CD8-positive, alpha-beta memory T cell (primary cell): Measurements from ENCODE around the gene VPS16. TPM values are rescaled to one million over a fixed set of nuclear protein-coding genes. Genes with fewer than 3 reads are reported as not detected.

Experiments used
- CTCF ChIA-PET: fragments of 350-600 bp; sonication (Branson Sonifier 250); formaldehyde crosslinking; loops from one replicate; lab custom pipeline; 2021; ENCODE audit warnings: antibody characterized with exemption; lab: Charles Lee
- POLR2A ChIA-PET: fragments of 350-600 bp; sonication (Branson Sonifier 250); formaldehyde crosslinking; loops from one replicate; lab custom pipeline; 2021; ENCODE audit warnings: antibody characterized with exemption; lab: Charles Lee
- DNase-seq, 5 donors: peaks; one replicate each; pipeline versions ENCODE4 v3.0.0 to v3.0.0-alpha.2; 2020 to 2022; ENCODE audit warnings: mixed read lengths in 1 of 5
- H3K27ac ChIP-seq: one replicate; pipeline ENCODE4 v1.7.0; 2013; ENCODE audit warnings: low read depth, mild to moderate bottlenecking, low read length, moderate library complexity
- H3K27me3 ChIP-seq: 2 replicates; pipeline ENCODE4 v1.7.0; 2013; ENCODE audit warnings: low read length, mild to moderate bottlenecking; ENCODE audit not compliant: insufficient read depth, poor library complexity, severe bottlenecking
- H3K36me3 ChIP-seq: 2 replicates; pipeline ENCODE4 v1.7.0; 2013; ENCODE audit warnings: mild to moderate bottlenecking, low read length, moderate library complexity; ENCODE audit not compliant: insufficient read depth
- H3K4me1 ChIP-seq: 2 replicates; pipeline ENCODE4 v1.7.0; 2013; ENCODE audit warnings: mild to moderate bottlenecking, low read length, moderate library complexity; ENCODE audit not compliant: insufficient read depth
- H3K4me3 ChIP-seq: 2 replicates; pipeline ENCODE4 v1.7.0; 2013; ENCODE audit warnings: mild to moderate bottlenecking, low read length
- H3K9me3 ChIP-seq: 2 replicates; pipeline ENCODE4 v1.7.0; 2013; ENCODE audit warnings: mild to moderate bottlenecking, low read length
- H3K27ac Mint-ChIP-seq, 8 donors: one replicate each; pipeline ENCODE4 v1.8.0; 2020 to 2021; ENCODE audit warnings: mixed read lengths in 8 of 8, mild to moderate bottlenecking in 6 of 8, inconsistent platforms in 3 of 8, moderate library complexity in 3 of 8
- H3K27me3 Mint-ChIP-seq, 2 donors: one replicate each; pipeline ENCODE4 v1.8.0; 2020 to 2021; ENCODE audit warnings: mixed read lengths in 2 of 2, mild to moderate bottlenecking in 1 of 2, moderate library complexity in 1 of 2
- H3K36me3 Mint-ChIP-seq, 3 donors: one replicate each; pipeline ENCODE4 v1.8.0; 2020 to 2021; ENCODE audit warnings: mixed read lengths in 3 of 3, inconsistent platforms in 1 of 3, mild to moderate bottlenecking in 1 of 3
- H3K4me1 Mint-ChIP-seq, 3 donors: one replicate each; pipeline ENCODE4 v1.8.0; 2020 to 2021; ENCODE audit warnings: mixed read lengths in 3 of 3, inconsistent platforms in 1 of 3, mild to moderate bottlenecking in 1 of 3
- H3K4me3 Mint-ChIP-seq, 7 donors: one replicate each; pipeline ENCODE4 v1.8.0; 2020 to 2021; ENCODE audit warnings: mixed read lengths in 7 of 7, mild to moderate bottlenecking in 6 of 7, moderate library complexity in 4 of 7, inconsistent platforms in 2 of 7
- H3K9me3 Mint-ChIP-seq, 5 donors: one replicate each; pipeline ENCODE4 v1.8.0; 2020 to 2022; ENCODE audit warnings: mixed read lengths in 5 of 5, mild to moderate bottlenecking in 3 of 5, moderate library complexity in 2 of 5, inconsistent platforms in 1 of 5
- polyA plus RNA-seq: library from polyadenylated mRNA; unstranded; fragments of 300-500 nt; fragmentation: Illumina TruSeq; gene quantifications from one replicate; pipeline ENCODE4 v1.2.3, GENCODE V29; 2021
- total RNA-seq, 2 experiments: library from RNA; stranded (reverse); gene quantifications; one replicate each; pipeline ENCODE4 v1.2.3, GENCODE V29; 2021

VPS16 gene
- total and polyA plus RNA-seq, 3 experiments from 2014 or later: 40.1 to 49.1 (median 47.8) TPM

GRCh38 chr20:2851086-2851485 lies 10.5 kb downstream of the VPS16 start:
- Histone ChIP-seq H3K27me3 (no peaks in the 10 kb centered on the region), H3K4me1 (peaks cover 16% of the 10 kb centered on the region), H3K27ac (no peak overlapping the region), H3K4me3 (no peak overlapping the region), H3K36me3 (no peaks in the 10 kb centered on the region), H3K9me3 (no peaks in the 10 kb centered on the region)
- ChIA-PET CTCF (interaction anchor here (1.2 to 2.4 kb wide), 6 partner anchors 11 to 110 kb away, joined by 3 to 9 read pairs (median 4); partner anchors contain the start of genes PCED1A and VPS16), POLR2A (no interaction called here)
- peaks cover 26 to 42% (median 27%) of the 10 kb centered on the region in 3 donors for H3K4me1 Mint-ChIP-seq
- H3K27ac Mint-ChIP-seq: peak overlapping the region in 6 of 8 donors; percentile 38 to 92 (median 79)
- no peak for DNase-seq
- H3K9me3 Mint-ChIP-seq: no peaks in the 10 kb centered on the region
- H3K36me3 Mint-ChIP-seq: peaks cover 0 to 9% (median 0%) of the 10 kb centered on the region in 3 donors
- no peak overlapping the region for H3K4me3 Mint-ChIP-seq
- peaks cover 0 to 2% of the 10 kb centered on the region in 2 donors for H3K27me3 Mint-ChIP-seq

- no peak overlapping the region for H3K4me3 ChIP-seq
- no peak overlapping the region for H3K27ac ChIP-seq
- H3K9me3 ChIP-seq: no peaks in the 10 kb centered on the region
- POLR2A ChIA-PET: no interaction called here
- no peak for DNase-seq
- no peaks in the 10 kb centered on the region for H3K9me3 Mint-ChIP-seq
- peaks cover 12% of the 10 kb centered on the region for H3K36me3 ChIP-seq
- no peaks in the 10 kb centered on the region for H3K27me3 ChIP-seq
- CTCF ChIA-PET: interaction anchor here (1.4 kb wide), 2 partner anchors 14 to 107 kb away, joined by 3 to 6 read pairs; partner anchors contain the start of gene PTPRA
- peaks cover 2 to 6% (median 6%) of the 10 kb centered on the region in 3 donors for H3K4me1 Mint-ChIP-seq
- no peak overlapping the region for H3K4me3 Mint-ChIP-seq
- H3K4me1 ChIP-seq: no peaks in the 10 kb centered on the region
- H3K27me3 Mint-ChIP-seq: no peaks in the 10 kb centered on the region
- peaks cover 0 to 24% (median 6%) of the 10 kb centered on the region in 3 donors for H3K36me3 Mint-ChIP-seq
- peak overlapping the region in 2 of 8 donors; percentile 13 to 55 for H3K27ac Mint-ChIP-seq
Observed at GRCh38 chr20:2858591-2858990, 18.0 kb downstream of the VPS16 start.

GRCh38 chr20:2859330-2860121 lies 19.0 kb downstream of the VPS16 start:
- Histone ChIP-seq H3K27ac (no peak overlapping the region), H3K9me3 (no peaks in the 10 kb centered on the region), H3K4me3 (no peak overlapping the region), H3K36me3 (peaks cover 12% of the 10 kb centered on the region), H3K4me1 (no peaks in the 10 kb centered on the region), H3K27me3 (no peaks in the 10 kb centered on the region)
- Mint-ChIP-seq H3K4me1 (peaks cover 0 to 4% (median 2%) of the 10 kb centered on the region in 3 donors), H3K36me3 (peaks cover under 1 to 32% (median 6%) of the 10 kb centered on the region in 3 donors), H3K27me3 (no peaks in the 10 kb centered on the region), H3K9me3 (no peaks in the 10 kb centered on the region), H3K27ac (peak overlapping the region in 4 of 8 donors; percentile 13 to 93 (median 42)), H3K4me3 (no peak overlapping the region)
- CTCF ChIA-PET: interaction anchor here (1.4 kb wide), 2 partner anchors 13 to 107 kb away, joined by 3 to 6 read pairs; partner anchors contain the start of gene PTPRA
- POLR2A ChIA-PET: interaction anchor here (0.9 kb wide), 1 partner anchor 14 kb away, joined by 3 read pairs; the partner anchor contains the start of gene PTPRA
- no peak for DNase-seq

GRCh38 chr20:2864626-2865025 lies 24.1 kb downstream of the VPS16 start:
- no peak overlapping the region for H3K4me3 Mint-ChIP-seq
- CTCF ChIA-PET: interaction anchor here (0.8 to 1.5 kb wide), 4 partner anchors 9 to 189 kb away, joined by 3 to 6 read pairs (median 4); no protein-coding TSS in a partner anchor
- H3K27ac Mint-ChIP-seq: peak overlapping the region in 2 of 8 donors; percentile 32 to 88
- H3K27me3 ChIP-seq: no peaks in the 10 kb centered on the region
- no peaks in the 10 kb centered on the region for H3K27me3 Mint-ChIP-seq
- peaks cover 26 to 37% (median 35%) of the 10 kb centered on the region in 3 donors for H3K4me1 Mint-ChIP-seq
- peaks cover 12% of the 10 kb centered on the region for H3K36me3 ChIP-seq
- no peak overlapping the region for H3K27ac ChIP-seq
- POLR2A ChIA-PET: no interaction called here
- H3K9me3 Mint-ChIP-seq: no peaks in the 10 kb centered on the region
- H3K36me3 Mint-ChIP-seq: peaks cover 6 to 44% (median 8%) of the 10 kb centered on the region in 3 donors
- no peak for DNase-seq
- peaks cover 25% of the 10 kb centered on the region for H3K4me1 ChIP-seq
- no peak overlapping the region for H3K4me3 ChIP-seq
- no peaks in the 10 kb centered on the region for H3K9me3 ChIP-seq

DNA sequence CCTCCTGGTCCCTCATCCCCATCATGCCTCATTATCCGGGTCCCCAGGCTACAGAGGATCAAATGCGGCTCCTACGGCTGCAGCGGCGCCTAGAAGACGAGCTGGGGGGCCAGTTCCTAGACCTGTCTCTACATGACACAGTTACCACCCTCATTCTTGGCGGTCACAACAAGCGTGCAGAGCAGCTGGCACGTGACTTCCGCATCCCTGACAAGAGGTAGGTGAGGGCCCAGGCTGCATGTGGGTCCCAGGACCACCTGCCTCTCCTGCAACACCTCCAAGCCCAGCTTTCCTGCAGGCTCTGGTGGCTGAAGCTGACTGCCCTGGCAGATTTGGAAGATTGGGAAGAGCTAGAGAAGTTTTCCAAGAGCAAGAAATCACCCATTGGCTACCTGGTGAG lies 24.6 kb downstream of the VPS16 start:
- H3K4me3 ChIP-seq: no peak overlapping the region
- no peaks in the 10 kb centered on the region for H3K9me3 Mint-ChIP-seq
- no peaks in the 10 kb centered on the region for H3K9me3 ChIP-seq
- H3K27ac Mint-ChIP-seq: peak overlapping the region in 6 of 8 donors; percentile 28 to 92 (median 82)
- H3K36me3 Mint-ChIP-seq: peaks cover 6 to 43% (median 8%) of the 10 kb centered on the region in 3 donors
- peaks cover 25% of the 10 kb centered on the region for H3K4me1 ChIP-seq
- CTCF ChIA-PET: interaction anchor here (0.7 to 1.5 kb wide), 4 partner anchors 10 to 136 kb away, joined by 3 to 6 read pairs (median 4); no protein-coding TSS in a partner anchor
- peaks cover 11% of the 10 kb centered on the region for H3K36me3 ChIP-seq
- H3K4me3 Mint-ChIP-seq: peak overlapping the region in 4 of 7 donors; percentile 13 to 74 (median 56)
- no peaks in the 10 kb centered on the region for H3K27me3 ChIP-seq
- peaks cover 26 to 37% (median 35%) of the 10 kb centered on the region in 3 donors for H3K4me1 Mint-ChIP-seq
- DNase-seq: no peak
- H3K27me3 Mint-ChIP-seq: no peaks in the 10 kb centered on the region
- no peak overlapping the region for H3K27ac ChIP-seq
- POLR2A ChIA-PET: no interaction called here

DNA sequence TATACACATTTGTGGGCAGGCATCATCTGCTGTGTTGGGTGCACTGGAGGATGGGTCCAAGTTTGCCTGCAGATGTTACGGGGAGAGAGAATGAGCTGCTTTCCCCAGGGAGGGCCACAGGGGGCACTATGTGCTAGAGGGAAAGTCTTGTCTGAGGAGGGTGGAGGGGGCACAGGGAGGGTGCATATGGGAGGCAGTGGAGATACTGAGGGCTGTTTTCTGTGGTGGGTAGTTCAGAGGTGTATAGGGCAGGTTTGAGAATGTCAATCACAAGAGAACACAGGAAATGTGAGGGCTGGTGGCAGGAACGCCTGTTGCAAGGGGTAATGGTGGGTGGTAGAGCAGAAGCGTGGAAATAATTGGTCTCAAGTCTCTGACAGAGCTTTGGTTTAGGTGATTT lies 25.1 kb downstream of the VPS16 start:
- H3K4me1 Mint-ChIP-seq: peaks cover 26 to 37% (median 35%) of the 10 kb centered on the region in 3 donors
- POLR2A ChIA-PET: no interaction called here

GRCh38 chr20:2866236-2866635 lies 25.7 kb downstream of the VPS16 start:
- peaks cover under 1% of the 10 kb centered on the region for H3K36me3 ChIP-seq
- peak in 1 of 5 donors; percentile 19 for DNase-seq
- H3K4me1 ChIP-seq: peaks cover 30% of the 10 kb centered on the region
- no peaks in the 10 kb centered on the region for H3K9me3 ChIP-seq
- Mint-ChIP-seq H3K36me3 (peaks cover 2 to 38% (median 8%) of the 10 kb centered on the region in 3 donors), H3K27me3 (no peaks in the 10 kb centered on the region), H3K4me3 (peak overlapping the region in 5 of 7 donors; percentile 13 to 59 (median 57)), H3K9me3 (no peaks in the 10 kb centered on the region), H3K27ac (peak overlapping the region in 7 of 8 donors; percentile 28 to 92 (median 88)), H3K4me1 (peaks cover 28 to 38% (median 38%) of the 10 kb centered on the region in 3 donors)
- no peak overlapping the region for H3K4me3 ChIP-seq
- no peaks in the 10 kb centered on the region for H3K27me3 ChIP-seq
- CTCF ChIA-PET: interaction anchor here (1.1 to 1.3 kb wide), 2 partner anchors 9 to 114 kb away, joined by 3 read pairs; no protein-coding TSS in a partner anchor
- POLR2A ChIA-PET: interaction anchor here (0.5 kb wide), 1 partner anchor 11 kb away, joined by 3 read pairs; no protein-coding TSS in a partner anchor
- H3K27ac ChIP-seq: no peak overlapping the region

More for the DNA sequence above, 25.1 kb downstream of the VPS16 start:
- H3K4me1 ChIP-seq: peaks cover 26% of the 10 kb centered on the region
- H3K27me3 ChIP-seq: no peaks in the 10 kb centered on the region
- no peaks in the 10 kb centered on the region for H3K9me3 ChIP-seq
- peak overlapping the region in 5 of 7 donors; percentile 4 to 74 (median 57) for H3K4me3 Mint-ChIP-seq
- no peaks in the 10 kb centered on the region for H3K27me3 Mint-ChIP-seq
- peaks cover 6% of the 10 kb centered on the region for H3K36me3 ChIP-seq
- no peak overlapping the region for H3K4me3 ChIP-seq
- peak in 4 of 5 donors; percentile 17 to 66 (median 62) for DNase-seq
- peaks cover 6 to 43% (median 8%) of the 10 kb centered on the region in 3 donors for H3K36me3 Mint-ChIP-seq
- H3K27ac Mint-ChIP-seq: peak overlapping the region in 7 of 8 donors; percentile 25 to 92 (median 64)
- no peak overlapping the region for H3K27ac ChIP-seq
- CTCF ChIA-PET: interaction anchor here (0.7 to 1.5 kb wide), 6 partner anchors 10 to 135 kb away, joined by 3 to 6 read pairs (median 3); no protein-coding TSS in a partner anchor
- H3K9me3 Mint-ChIP-seq: no peaks in the 10 kb centered on the region
